ENCODE data around the gene PROK1.
A peak's percentile ranks its signal among the peaks of the same experiment; 100 is the strongest.
"Not testable (repeated sequence)": the region's sequence is repeated elsewhere in the genome, so short reads cannot be mapped to it uniquely, and the experiment has no call there.

The PROK1 gene

GRCh38 chr1:110450929-110451328 is at the start of gene PROK1:
PROK1 (plus strand) TSS chr1:110451149; CDS start chr1:110451217, 68 bp downstream.
- DNase-seq = no peak

GRCh38 chr1:110403805-110404204 is 47.1 kb upstream of the PROK1 start:
- no peak for DNase-seq

- no peak for DNase-seq
These were observed 46.5 kb upstream of the PROK1 start for GRCh38 chr1:110404401-110404800.

- DNase-seq = not testable (repeated sequence)
These were observed 44.5 kb upstream of the PROK1 start for GRCh38 chr1:110406407-110406806.

GRCh38 chr1:110407260-110408210 is 43.4 kb upstream of the PROK1 start, which contains the start of gene LAMTOR5:
LAMTOR5 (minus strand) TSS chr1:110407694; CDS start chr1:110407620, 74 bp downstream.
- peak; percentile 93 to 95 for DNase-seq

GRCh38 chr1:110408488-110408887 is 42.5 kb upstream of the PROK1 start:
- no peak for DNase-seq

GRCh38 chr1:110409316-110409715 is 41.6 kb upstream of the PROK1 start:
- no peak for DNase-seq

GRCh38 chr1:110411173-110411735 is 39.7 kb upstream of the PROK1 start:
- DNase-seq = no peak

- peak; percentile 69 to 76 for DNase-seq
These were observed 38.4 kb upstream of the PROK1 start for GRCh38 chr1:110412576-110412975.

- not testable (repeated sequence) for DNase-seq
These were observed 37.9 kb upstream of the PROK1 start for GRCh38 chr1:110413045-110413444.

- no peak for DNase-seq
These were observed 32.2 kb upstream of the PROK1 start for GRCh38 chr1:110418729-110419128.

GRCh38 chr1:110420023-110420662 is 30.8 kb upstream of the PROK1 start:
- DNase-seq = no peak

GRCh38 chr1:110420874-110421793 is 29.8 kb upstream of the PROK1 start:
- DNase-seq = peak in 1 of 2 donors; percentile 45

- DNase-seq = no peak
These were observed 26.0 kb upstream of the PROK1 start for GRCh38 chr1:110424699-110425611.

- no peak for DNase-seq
These were observed 25.3 kb upstream of the PROK1 start for GRCh38 chr1:110425612-110426152.

GRCh38 chr1:110426854-110427253 is 24.1 kb upstream of the PROK1 start:
- no peak for DNase-seq

- no peak for DNase-seq
These were observed 22.0 kb upstream of the PROK1 start for GRCh38 chr1:110428946-110429345.

- no peak for DNase-seq
These were observed 20.6 kb upstream of the PROK1 start for GRCh38 chr1:110430366-110430765.

- DNase-seq = no peak
These were observed 20.0 kb upstream of the PROK1 start for GRCh38 chr1:110430901-110431300.

GRCh38 chr1:110433213-110433612 is 17.7 kb upstream of the PROK1 start:
- no peak for DNase-seq

- DNase-seq = peak in 1 of 2 donors; percentile 39
These were observed 17.1 kb upstream of the PROK1 start for GRCh38 chr1:110433803-110434202.
